GM19023 (cell line): ENCODE measurements around the gene CDK19.
"Not testable (repeated sequence)": the region's sequence is repeated elsewhere in the genome, so short reads cannot be mapped to it uniquely, and the experiment has no call there.

Experiments used
- ATAC-seq: cut with Tn5 transposase; IDR thresholded peaks from one replicate; pipeline ENCODE4 v1.9.1; 2021; ENCODE audit warnings: mild to moderate bottlenecking, moderate library complexity; ENCODE audit not compliant: unreplicated experiment

The CDK19 gene

GRCh38 chr6:110760589-110760988, 54.7 kb downstream of the CDK19 start:
- no peak for ATAC-seq

GRCh38 chr6:110760098-110760497, 55.2 kb downstream of the CDK19 start:
- not testable (repeated sequence) for ATAC-seq

- ATAC-seq: no peak
Observed at GRCh38 chr6:110757926-110758325, 57.3 kb downstream of the CDK19 start.

- peak; percentile 67 for ATAC-seq
Observed at GRCh38 chr6:110756817-110757216, 58.5 kb downstream of the CDK19 start.

- ATAC-seq: no peak
Observed at GRCh38 chr6:110755411-110755834, 59.8 kb downstream of the CDK19 start.

- ATAC-seq: not testable (repeated sequence)
Observed at GRCh38 chr6:110753936-110754668, 61.2 kb downstream of the CDK19 start.

- ATAC-seq: no peak
Observed at GRCh38 chr6:110748453-110748852, 66.8 kb downstream of the CDK19 start.

- no peak for ATAC-seq
Observed at GRCh38 chr6:110746680-110747079, 68.6 kb downstream of the CDK19 start.

- ATAC-seq: no peak
Observed at GRCh38 chr6:110744991-110745390, 70.3 kb downstream of the CDK19 start.

GRCh38 chr6:110742552-110742951, 72.7 kb downstream of the CDK19 start:
- ATAC-seq: not testable (repeated sequence)

- ATAC-seq: no peak
Observed at GRCh38 chr6:110741517-110741916, 73.8 kb downstream of the CDK19 start.

GRCh38 chr6:110738899-110739365, 76.3 kb downstream of the CDK19 start:
- ATAC-seq: peak; percentile 57

- no peak for ATAC-seq
Observed at GRCh38 chr6:110735666-110736065, 79.6 kb downstream of the CDK19 start.

GRCh38 chr6:110731898-110732297, 83.4 kb downstream of the CDK19 start:
- ATAC-seq: no peak

GRCh38 chr6:110731196-110731595, 84.1 kb downstream of the CDK19 start:
- no peak for ATAC-seq

- ATAC-seq: peak; percentile 80
Observed at GRCh38 chr6:110728501-110728900, 86.8 kb downstream of the CDK19 start.

- ATAC-seq: no peak
Observed at GRCh38 chr6:110723017-110723416, 92.3 kb downstream of the CDK19 start.

GRCh38 chr6:110720066-110720465, 95.2 kb downstream of the CDK19 start:
- no peak for ATAC-seq

GRCh38 chr6:110719601-110720000, 95.7 kb downstream of the CDK19 start:
- not testable (repeated sequence) for ATAC-seq

GRCh38 chr6:110714143-110714542, 101.1 kb downstream of the CDK19 start:
- ATAC-seq: no peak

- ATAC-seq: no peak
Observed at GRCh38 chr6:110712238-110712637, 103.0 kb downstream of the CDK19 start.

- ATAC-seq: no peak
Observed at GRCh38 chr6:110710115-110710514, 105.2 kb downstream of the CDK19 start.
